ENCODE data around the gene SETD5.
"Not testable (repeated sequence)": the region's sequence is repeated elsewhere in the genome, so short reads cannot be mapped to it uniquely, and the experiment has no call there.

Gene SETD5

GRCh38 chr3:9476935-9477334 is 79.5 kb downstream of the SETD5 start:
- DNase-seq: no peak

- no peak for DNase-seq
Observed at GRCh38 chr3:9480265-9480664, 82.8 kb downstream of the SETD5 start.

GRCh38 chr3:9485248-9485647 is 87.8 kb downstream of the SETD5 start:
- no peak for DNase-seq

- DNase-seq: no peak
Observed at GRCh38 chr3:9491506-9491905, 94.1 kb downstream of the SETD5 start.

GRCh38 chr3:9494036-9494435 is 96.6 kb downstream of the SETD5 start:
- DNase-seq: not testable (repeated sequence)

GRCh38 chr3:9496893-9497292 is 99.5 kb downstream of the SETD5 start:
- no peak for DNase-seq

- no peak for DNase-seq
Observed at GRCh38 chr3:9497821-9498565, 100.6 kb downstream of the SETD5 start.

- DNase-seq: no peak
Observed at GRCh38 chr3:9498781-9499180, 101.4 kb downstream of the SETD5 start.

- no peak for DNase-seq
Observed at GRCh38 chr3:9499455-9500107, 102.2 kb downstream of the SETD5 start.

GRCh38 chr3:9500108-9501050 is 103.0 kb downstream of the SETD5 start:
- no peak for DNase-seq

- DNase-seq: no peak
Observed at GRCh38 chr3:9501226-9501625, 103.8 kb downstream of the SETD5 start.

- DNase-seq: peak; percentile 9
Observed at GRCh38 chr3:9503283-9503682, 105.9 kb downstream of the SETD5 start.

- no peak for DNase-seq
Observed at GRCh38 chr3:9507586-9508578, 110.5 kb downstream of the SETD5 start.

GRCh38 chr3:9508781-9509180 is 111.4 kb downstream of the SETD5 start:
- no peak for DNase-seq

- no peak for DNase-seq
Observed at GRCh38 chr3:9512456-9513045, 115.1 kb downstream of the SETD5 start.

- no peak for DNase-seq
Observed at GRCh38 chr3:9514306-9514705, 116.9 kb downstream of the SETD5 start.

GRCh38 chr3:9514956-9515355 is 117.5 kb downstream of the SETD5 start:
- DNase-seq: no peak

- no peak for DNase-seq
Observed at GRCh38 chr3:9525078-9525477, 127.7 kb downstream of the SETD5 start.

Data from NCI-H748 treated with DMSO at 0.1 percent for 48 hours (cell line).